NB4 (cell line): ENCODE results near the gene HIGD1A.

Experiments
- CTCF ChIP-seq: IDR thresholded peaks from one replicate; pipeline ENCODE4 v1.5.1; 2012; ENCODE audit warnings: low read depth, low read length
- MAX ChIP-seq: IDR thresholded peaks from 2 replicates; pipeline ENCODE4 v1.6.1; 2011; ENCODE audit warnings: low read depth, low read length
- POLR2A ChIP-seq: IDR thresholded peaks from 2 replicates; pipeline ENCODE4 v1.6.1; 2011; ENCODE audit warnings: mild to moderate bottlenecking; ENCODE audit not compliant: insufficient read length; ENCODE audit errors: extremely low read depth

GRCh38 chr3:42852441-42852840 lies 48.2 kb upstream of the HIGD1A start:
- TF ChIP-seq CTCF, result no peak
- TF ChIP-seq POLR2A, result no peak
- TF ChIP-seq MAX, result no peak
